NCI-H2196 treated with DMSO at 0.1 percent for 48 hours (cell line): ENCODE data around the gene MYO18B.

Source experiments
- DNase-seq: peaks from one replicate; lab custom pipeline; 2025; ENCODE audit not compliant: unreplicated experiment; lab: John Stamatoyannopoulos, UW

Gene MYO18B

GRCh38 chr22:26079009-26079408, 337.0 kb downstream of the MYO18B start:
- DNase-seq, result no peak
